Testis (tissue), 3 donors: ENCODE results near the gene ORC3. TPM values are rescaled to one million over a fixed set of nuclear protein-coding genes. Genes with fewer than 3 reads are reported as not detected.
"Not testable (repeated sequence)": the region's sequence is repeated elsewhere in the genome, so short reads cannot be mapped to it uniquely, and the experiment has no call there.

Experiments
- DNase-seq: peaks from one replicate; pipeline ENCODE4 v3.0.0-alpha.2; 2019
- H3K27ac ChIP-seq, 2 donors: fragments of 200-600 bp; sonication (generic); one replicate each; pipeline ENCODE4 v1.5.1; 2019
- H3K27me3 ChIP-seq: fragments of 200-600 bp; sonication (generic); one replicate; pipeline ENCODE4 v1.5.1; 2019
- H3K36me3 ChIP-seq: fragments of 200-600 bp; sonication (generic); one replicate; pipeline ENCODE4 v1.5.1; 2017; ENCODE audit warnings: low read depth; ENCODE audit errors: missing control alignments
- H3K4me1 ChIP-seq: fragments of 200-600 bp; sonication (generic); one replicate; pipeline ENCODE4 v1.5.1; 2019
- H3K4me3 ChIP-seq, 2 donors: fragments of 200-600 bp; sonication (generic); one replicate each; pipeline ENCODE4 v1.5.1; 2017 to 2019
- H3K9me3 ChIP-seq: fragments of 200-600 bp; sonication (generic); one replicate; pipeline ENCODE4 v1.5.1; 2017
- CTCF ChIP-seq, 3 experiments: fragments of 450-650 bp in 2 of 3; fragments of 200-600 bp in 1 of 3; sonication (generic) in 1 of 3; IDR thresholded peaks; one replicate each; pipeline ENCODE4 v1.5.1; 2016 to 2019; ENCODE audit warnings: antibody characterized with exemption in 3 of 3, mild to moderate bottlenecking in 2 of 3, moderate library complexity in 1 of 3
- POLR2A ChIP-seq: fragments of 450-650 bp; IDR thresholded peaks from one replicate; pipeline ENCODE4 v1.6.1; 2017; ENCODE audit warnings: antibody characterized with exemption, mild to moderate bottlenecking, moderate library complexity
- WGBS, 2 donors: methylation state at CpG; one replicate each; pipeline ENCODE4 v1.1.5; 2018; 5-methylcytosine and 5-hydroxymethylcytosine counted together
- intact Hi-C: fragments of 100-400 bp; cut with DNase I; formaldehyde crosslinking; loops from one replicate; pipeline ENCODE4 v1.15.1; 2023; ENCODE audit warnings: low total_unique reads
- polyA plus RNA-seq: library from polyadenylated mRNA; stranded (reverse); fragments of 350-450 nt; fragmentation: Illumina TruSeq; extraction: RNeasy Lipid Tissue Mini Kit (QIAGEN cat#74804); gene quantifications from one replicate; pipeline ENCODE4 v1.2.3, GENCODE V29; 2014; ENCODE audit warnings: low read depth, low replicate concordance; ENCODE audit not compliant: insufficient read depth
- total RNA-seq, 2 donors: library from RNA; depleted of rRNA; stranded (reverse); fragments of >200 nt; gene quantifications; one replicate each; pipeline ENCODE4 v1.2.3, GENCODE V29; 2016

The ORC3 gene
- total and polyA plus RNA-seq, 3 donors from 2014 or later, result 38.8 to 50.4 (median 40.5) TPM

- no peaks in the 10 kb centered on the region for H3K27me3 ChIP-seq
- no peak overlapping the region for H3K4me3 ChIP-seq
- TF ChIP-seq CTCF (IDR thresholded peaks at IDR 0.05), result no peak
- TF ChIP-seq POLR2A, result no peak
- H3K9me3 ChIP-seq, result no peaks in the 10 kb centered on the region
- no peaks in the 10 kb centered on the region for H3K36me3 ChIP-seq
- H3K27ac ChIP-seq, result no peak overlapping the region
- H3K4me1 ChIP-seq, result no peaks in the 10 kb centered on the region
- 88 to 97% methylated on average over 1 of the region's 1 CpG for WGBS, 2 donors
- no peak for DNase-seq
- intact Hi-C loops, result no loop called here
Observed at GRCh38 chr6:87600576-87600975, 10.6 kb downstream of the ORC3 start.

GRCh38 chr6:87606199-87606598 lies 16.3 kb downstream of the ORC3 start:
- no peak for TF ChIP-seq POLR2A
- TF ChIP-seq CTCF (IDR thresholded peaks at IDR 0.05), result no peak
- intact Hi-C loops, result no loop called here
- H3K27me3 ChIP-seq, result no peaks in the 10 kb centered on the region
- no peak overlapping the region for H3K4me3 ChIP-seq
- H3K36me3 ChIP-seq, result no peaks in the 10 kb centered on the region
- no peak overlapping the region for H3K27ac ChIP-seq
- H3K9me3 ChIP-seq, result no peaks in the 10 kb centered on the region
- no peaks in the 10 kb centered on the region for H3K4me1 ChIP-seq
- WGBS, 2 donors, result 27 to 52% methylated on average over 2 of the region's 2 CpGs
- no peak for DNase-seq

GRCh38 chr6:87608802-87609201 lies 18.9 kb downstream of the ORC3 start:
- Histone ChIP-seq H3K4me3 (no peak overlapping the region), H3K27me3 (no peaks in the 10 kb centered on the region), H3K36me3 (no peaks in the 10 kb centered on the region), H3K27ac (no peak overlapping the region), H3K4me1 (no peaks in the 10 kb centered on the region), H3K9me3 (no peaks in the 10 kb centered on the region)
- intact Hi-C loops, result no loop called here
- no peak for TF ChIP-seq CTCF (IDR thresholded peaks at IDR 0.05)
- TF ChIP-seq POLR2A, result no peak
- DNase-seq, result no peak
- 78 to 96% methylated on average over 3 of the region's 3 CpGs for WGBS, 2 donors

- H3K27me3 ChIP-seq, H3K4me3 ChIP-seq, H3K4me1 ChIP-seq, H3K9me3 ChIP-seq, H3K27ac ChIP-seq, H3K36me3 ChIP-seq, intact Hi-C loops, DNase-seq: not testable (repeated sequence)
- WGBS, 2 donors, result 92 to 100% methylated on average over 2 of the region's 2 CpGs
Observed at GRCh38 chr6:87613018-87613417, 23.1 kb downstream of the ORC3 start.

- no peaks in the 10 kb centered on the region for H3K9me3 ChIP-seq
- H3K27me3 ChIP-seq, result no peaks in the 10 kb centered on the region
- WGBS, 2 donors, result 90 to 96% methylated on average over 4 of the region's 4 CpGs
- no peak overlapping the region for H3K4me3 ChIP-seq
- no peaks in the 10 kb centered on the region for H3K36me3 ChIP-seq
- no peak overlapping the region for H3K27ac ChIP-seq
- intact Hi-C loops, result no loop called here
- TF ChIP-seq CTCF (IDR thresholded peaks at IDR 0.05), result no peak
- TF ChIP-seq POLR2A, result no peak
- no peak for DNase-seq
- no peaks in the 10 kb centered on the region for H3K4me1 ChIP-seq
Observed at GRCh38 chr6:87617405-87617804, 27.5 kb downstream of the ORC3 start.
